PC-3 (cell line): ENCODE results near the gene EFNA5.

ENCODE experiments used
- CTCF ChIP-seq: fragments of 300-600 bp; sonication (generic); conservative IDR thresholded peaks from 2 replicates; pipeline ENCODE4 v1.5.1; 2017; ENCODE audit warnings: antibody characterized with exemption, low read depth, mild to moderate bottlenecking, low read length
- EZH2 ChIP-seq: fragments of 300-600 bp; sonication (generic); IDR thresholded peaks from one replicate; pipeline ENCODE4 v1.6.1; 2017; ENCODE audit warnings: antibody characterized with exemption, mild to moderate bottlenecking, low read length; ENCODE audit not compliant: unreplicated experiment
- EZH2phosphoT487 ChIP-seq: fragments of 300-600 bp; sonication (generic); IDR thresholded peaks from 2 replicates; pipeline ENCODE4 v1.6.1; 2018; ENCODE audit warnings: mild to moderate bottlenecking, antibody characterized with exemption, low read length, borderline replicate concordance

GRCh38 chr5:107680799-107681198, 10.1 kb upstream of the EFNA5 start:
- TF ChIP-seq CTCF = no peak
- TF ChIP-seq EZH2 = no peak
- TF ChIP-seq EZH2phosphoT487 = no peak
